Mucosa of gallbladder (tissue), 1 donor: ENCODE data around the gene ANKH. TPM values are rescaled to one million over a fixed set of nuclear protein-coding genes. Genes with fewer than 3 reads are reported as not detected.

Source experiments
- DNase-seq: peaks from one replicate; pipeline ENCODE4 v3.0.0-alpha.2; 2020; ENCODE audit warnings: low spot score
- total RNA-seq: library from RNA; stranded (reverse); gene quantifications from one replicate; pipeline ENCODE4 v1.2.1, GENCODE V29; 2021
- donor health status: DM: no; HTN: no; CAD: no.

Gene ANKH
- total RNA-seq, 1 donor from 2014 or later: 73.7 TPM

DNA sequence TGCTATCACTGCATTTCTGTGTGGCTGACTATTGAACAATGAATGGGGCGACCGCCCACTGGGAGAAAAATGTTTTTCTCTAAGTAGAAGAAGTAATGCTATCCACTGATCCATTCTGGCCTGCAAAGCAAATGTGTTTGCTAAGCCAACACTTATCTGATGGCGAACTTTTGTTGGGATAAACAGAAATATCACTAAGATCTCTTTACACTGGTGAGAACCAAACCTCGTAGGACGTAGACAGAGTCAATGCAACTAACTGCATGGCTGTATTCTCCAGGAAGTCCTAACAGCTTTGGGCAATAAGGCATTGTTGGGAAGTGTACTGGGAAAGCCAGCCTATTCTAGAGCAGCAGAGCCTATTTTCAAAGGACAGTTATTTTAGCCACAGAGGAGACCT lies 77.7 kb downstream of the ANKH start:
- DNase-seq: no peak

DNA sequence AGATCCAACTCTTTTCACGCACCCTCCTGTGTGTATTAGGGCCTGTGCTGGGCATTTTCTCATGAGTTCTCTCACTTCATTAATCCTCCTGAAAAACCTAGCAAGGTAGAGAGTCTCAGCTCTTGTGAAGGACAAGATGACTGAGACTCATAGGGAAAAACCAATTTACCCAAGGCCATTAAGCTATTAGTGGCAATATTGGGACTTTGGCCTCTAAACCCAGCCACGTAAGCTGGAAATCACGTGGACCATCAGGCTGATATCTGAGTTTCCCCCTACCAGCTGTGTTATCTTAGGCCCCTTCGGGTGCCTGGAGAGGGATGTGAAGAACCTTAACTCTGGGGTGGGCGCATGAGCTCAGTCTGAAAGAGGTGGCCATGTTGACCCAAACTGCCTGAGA lies 80.7 kb downstream of the ANKH start:
- no peak for DNase-seq

DNA sequence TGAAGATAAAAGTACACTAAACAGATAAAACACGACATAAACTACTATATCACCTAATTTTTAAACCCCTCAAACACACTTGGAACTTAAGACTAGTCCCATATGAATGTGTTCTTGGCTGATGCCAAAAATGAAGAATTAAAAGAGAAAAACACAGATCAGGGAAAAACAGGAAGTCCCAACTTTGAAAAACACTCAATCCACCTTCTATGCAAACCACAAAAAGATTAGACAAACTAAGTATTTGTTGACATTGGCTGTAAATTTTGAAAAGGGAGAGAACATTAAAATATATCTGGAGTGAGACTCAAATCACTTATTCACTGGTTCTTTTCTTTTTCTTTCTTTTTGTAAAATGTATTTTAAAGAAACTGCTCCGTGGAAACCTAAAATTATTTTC lies 81.4 kb downstream of the ANKH start:
- DNase-seq: no peak

DNA sequence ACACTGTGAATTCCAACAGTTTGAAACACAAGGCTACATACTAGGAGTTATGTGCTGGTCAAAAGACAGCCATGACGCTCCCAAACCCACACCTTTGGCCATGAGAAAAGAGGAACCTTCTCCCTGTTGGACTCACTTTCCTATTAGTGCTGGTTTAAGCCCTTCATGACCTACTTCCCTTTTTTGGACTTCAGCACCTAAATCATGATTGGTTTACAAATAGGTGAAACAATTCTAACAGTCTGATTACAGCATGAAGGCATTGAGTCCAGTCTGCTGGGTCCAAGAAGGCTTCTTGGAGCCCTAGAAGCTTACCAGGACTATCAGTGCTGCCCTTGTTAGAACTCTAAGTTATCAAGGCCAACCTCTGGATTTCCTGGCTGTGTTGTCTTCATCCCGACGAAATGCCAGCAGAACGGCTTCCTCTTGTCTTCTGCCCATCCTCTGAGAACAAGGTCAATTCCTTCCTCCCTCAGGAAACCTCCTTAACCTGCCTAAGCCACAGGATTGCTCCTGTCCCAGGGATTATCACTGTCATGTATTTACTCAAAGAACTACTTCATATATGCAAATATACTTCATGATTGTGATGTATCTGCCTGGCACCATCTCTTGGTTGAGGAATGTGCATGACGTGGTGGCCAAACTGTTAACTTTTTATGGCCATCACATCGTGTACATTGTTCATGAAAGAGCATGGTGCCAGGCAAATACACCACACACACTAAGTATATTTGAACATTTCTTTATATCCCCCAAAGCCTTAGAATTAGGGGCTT lies 83.6 kb downstream of the ANKH start:
- DNase-seq: no peak

DNA sequence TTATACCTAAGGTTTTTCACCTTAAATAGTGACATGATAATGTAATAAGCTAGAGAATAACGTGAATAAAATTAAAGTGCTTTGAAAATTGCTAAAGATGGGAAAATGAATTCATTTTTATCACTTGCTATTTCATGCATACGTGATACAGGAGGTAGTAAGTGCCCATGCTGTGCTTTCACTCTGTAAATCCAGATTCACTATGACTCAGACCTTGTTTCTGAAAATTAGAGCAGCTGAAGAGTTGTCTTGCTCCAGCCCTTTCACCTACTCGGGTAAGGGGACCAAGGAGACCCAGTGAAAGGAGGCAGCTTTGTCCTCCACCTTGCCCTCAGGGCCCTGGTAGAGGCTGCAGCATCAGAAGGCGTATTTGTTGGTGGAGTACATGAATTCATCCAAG lies 87.9 kb downstream of the ANKH start:
- no peak for DNase-seq

DNA sequence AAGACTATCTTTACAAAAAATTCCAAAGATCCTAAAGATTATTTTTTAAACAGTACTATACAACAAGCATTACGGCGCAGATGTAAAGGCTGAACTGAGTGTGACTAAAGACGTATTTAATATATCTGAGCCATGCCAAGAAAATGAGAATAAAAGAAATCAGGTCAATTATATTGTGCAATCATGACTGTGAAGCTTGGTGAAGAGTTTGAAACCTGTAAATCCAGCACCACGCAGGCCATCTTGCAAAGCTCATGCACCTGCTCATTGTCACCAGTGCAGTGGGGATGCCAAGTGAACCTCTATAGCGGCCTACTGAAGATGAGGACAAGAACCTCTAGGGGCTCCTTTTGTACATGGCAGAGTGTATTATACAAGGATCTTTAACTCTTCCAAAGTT lies 89.0 kb downstream of the ANKH start:
- DNase-seq: no peak

DNA sequence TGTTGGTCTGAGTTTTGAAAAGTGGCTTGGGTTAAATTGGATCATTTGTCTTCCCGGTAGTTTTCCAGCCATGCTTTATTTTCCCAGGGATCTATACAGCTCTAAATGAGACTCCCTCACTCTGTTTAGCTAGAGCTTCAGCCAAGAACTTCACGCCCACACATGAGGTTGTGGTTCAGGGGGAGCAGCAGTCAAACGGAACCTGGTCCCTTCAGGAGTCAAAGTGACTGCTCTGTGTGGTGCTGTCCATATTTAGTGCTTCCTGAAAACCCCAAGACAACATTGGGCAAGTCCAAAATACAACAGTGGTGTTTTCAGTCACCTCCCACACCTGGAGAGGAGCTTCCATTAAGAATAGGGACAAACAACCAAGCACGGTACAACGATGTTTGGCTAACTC lies 90.5 kb downstream of the ANKH start:
- DNase-seq: no peak

DNA sequence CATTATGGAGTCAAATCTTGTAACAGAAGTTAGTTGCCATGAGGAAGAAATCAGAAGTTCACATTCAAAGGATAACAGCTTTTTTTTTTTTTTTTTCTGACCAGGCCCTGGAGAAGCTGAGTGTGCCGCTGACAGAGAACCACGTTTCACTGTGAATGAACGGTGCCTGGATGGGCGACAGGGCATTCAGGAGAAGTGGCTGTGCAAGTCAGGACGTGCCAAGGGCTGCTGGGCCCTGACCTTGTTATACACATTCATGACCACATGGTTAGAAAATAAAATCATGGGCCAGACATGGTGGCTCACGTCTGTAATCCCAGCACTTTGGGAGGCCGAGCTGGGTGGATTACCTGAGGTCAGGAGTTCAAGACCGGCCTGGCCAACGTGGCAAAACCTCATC lies 91.6 kb downstream of the ANKH start:
- DNase-seq: no peak

DNA sequence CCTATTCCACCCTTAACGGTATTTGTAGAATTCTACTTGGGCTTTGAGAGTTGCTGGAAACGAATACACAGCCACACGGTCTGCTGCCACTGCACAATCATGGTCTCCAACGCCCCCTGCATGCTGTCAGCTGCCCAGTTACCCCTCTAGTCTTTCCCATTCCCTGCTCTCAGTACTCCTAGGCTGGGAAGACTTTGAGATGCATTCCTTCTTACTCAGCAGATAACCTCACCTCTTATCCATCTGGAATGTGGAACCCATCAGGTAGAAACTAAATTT lies 92.8 kb downstream of the ANKH start:
- DNase-seq: no peak

DNA sequence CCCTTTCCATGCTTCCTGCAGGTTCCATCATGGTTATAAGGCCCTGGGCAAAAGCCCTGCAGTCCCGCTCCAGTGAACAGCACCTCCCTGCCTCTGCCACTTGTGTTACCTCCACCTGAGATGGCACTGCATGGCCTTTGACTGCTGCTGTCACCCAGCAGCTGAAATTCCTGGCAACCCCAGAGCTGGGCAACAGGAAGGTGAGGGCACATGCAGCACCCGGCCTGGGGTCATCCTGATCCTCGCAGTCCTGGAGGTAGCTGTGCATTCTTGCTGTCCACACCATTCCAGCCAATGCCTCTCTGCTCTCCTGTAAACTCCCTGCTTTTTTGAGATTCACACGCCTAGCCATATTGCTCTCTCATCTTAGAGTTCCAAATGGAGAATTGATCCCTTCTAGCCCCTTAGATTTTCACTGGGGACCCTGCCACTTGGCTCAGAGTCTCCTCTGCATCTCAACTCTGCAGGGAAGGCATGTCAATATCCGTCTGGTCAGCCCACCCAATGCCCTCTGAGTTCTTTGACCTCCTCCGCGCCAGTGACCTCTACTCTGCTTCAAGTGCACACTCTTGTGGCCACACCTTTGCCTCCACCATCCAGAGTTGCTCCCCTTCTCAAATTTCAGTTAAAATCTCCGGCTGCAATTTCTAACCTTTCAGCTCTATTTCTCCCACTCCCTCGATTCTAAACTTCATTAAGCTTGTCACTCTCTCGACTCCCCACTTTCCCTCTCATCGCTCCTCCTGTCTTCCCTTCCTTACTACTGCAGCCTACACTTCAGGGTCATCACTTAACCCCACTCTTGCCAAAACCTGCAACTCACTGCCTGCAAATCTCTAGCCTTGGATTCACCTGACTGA lies 93.4 kb downstream of the ANKH start:
- DNase-seq: no peak

DNA sequence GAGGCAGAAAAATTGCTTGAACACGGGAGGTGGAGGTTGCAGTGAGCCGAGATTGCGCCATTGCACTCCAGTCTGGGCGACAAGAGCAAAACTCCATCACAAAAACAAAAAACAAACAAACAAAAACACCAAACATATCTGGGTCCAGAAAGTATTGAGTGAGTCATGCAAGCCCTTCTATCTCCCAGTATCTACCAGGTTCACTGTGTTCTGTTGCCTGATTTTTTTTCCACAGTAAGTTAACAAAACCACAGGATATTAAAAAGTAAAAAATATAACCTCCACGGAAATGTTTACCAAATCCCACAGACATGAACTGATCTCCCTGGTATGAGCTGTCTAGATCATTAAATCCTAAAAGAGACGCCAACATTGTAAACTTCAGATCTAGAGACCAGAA lies 94.4 kb downstream of the ANKH start:
- no peak for DNase-seq

DNA sequence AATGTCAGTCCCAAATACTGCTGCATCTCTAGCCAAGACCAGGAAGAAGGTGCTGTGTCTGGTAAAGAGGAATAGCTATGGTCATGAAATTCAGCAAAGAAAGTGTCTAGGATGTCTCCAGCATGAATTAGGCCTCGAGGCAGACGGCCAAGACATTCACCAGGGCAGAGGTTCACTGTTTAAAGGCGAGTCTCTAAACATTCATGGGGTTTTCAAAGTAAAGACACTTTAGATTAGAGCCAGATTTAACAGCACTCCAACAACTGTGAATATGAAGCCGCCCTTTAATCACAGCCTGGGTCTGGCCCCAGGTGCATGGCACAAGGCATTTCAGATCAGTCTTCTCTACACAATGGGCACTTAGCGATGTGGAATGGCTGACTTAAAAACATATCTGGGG lies 95.0 kb downstream of the ANKH start:
- no peak for DNase-seq

DNA sequence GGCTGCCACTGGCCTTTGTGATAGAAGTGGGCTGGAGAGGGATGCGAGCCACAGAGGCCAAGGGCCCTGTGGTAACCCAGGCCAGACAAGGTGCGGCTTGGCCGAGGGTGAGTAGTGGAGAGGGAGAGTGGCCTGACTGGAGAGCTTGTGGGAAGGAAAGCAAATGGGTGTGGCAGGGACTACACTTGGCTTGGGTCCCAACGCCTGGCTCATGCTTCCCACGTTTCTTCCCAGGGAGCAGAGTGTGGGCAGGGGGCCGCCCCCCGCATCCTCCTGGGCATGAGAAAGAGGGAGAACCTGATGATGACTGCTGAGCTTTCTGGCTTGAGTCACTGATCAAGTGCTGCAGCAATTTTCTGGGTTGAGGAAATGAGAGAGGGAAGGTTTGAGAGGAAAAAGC lies 95.7 kb downstream of the ANKH start:
- DNase-seq: no peak

DNA sequence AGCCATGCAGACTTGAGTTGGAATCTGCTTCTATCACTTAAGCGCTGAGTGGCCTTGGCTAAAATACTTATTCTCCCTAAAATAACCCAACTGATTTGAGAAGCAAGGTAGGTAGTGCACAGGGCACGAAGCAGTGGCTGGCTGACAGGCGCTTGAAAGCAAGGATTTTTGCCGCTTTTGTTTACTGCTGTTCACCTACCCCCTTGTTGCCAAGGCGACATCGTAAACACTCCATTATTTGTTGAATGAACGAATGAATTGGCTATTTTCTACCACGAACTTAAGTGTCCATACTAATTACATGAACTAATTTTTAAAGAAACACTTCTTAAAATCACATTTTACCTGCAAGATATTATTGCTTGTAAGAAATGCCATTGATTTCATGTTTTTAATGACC lies 98.0 kb downstream of the ANKH start:
- no peak for DNase-seq

DNA sequence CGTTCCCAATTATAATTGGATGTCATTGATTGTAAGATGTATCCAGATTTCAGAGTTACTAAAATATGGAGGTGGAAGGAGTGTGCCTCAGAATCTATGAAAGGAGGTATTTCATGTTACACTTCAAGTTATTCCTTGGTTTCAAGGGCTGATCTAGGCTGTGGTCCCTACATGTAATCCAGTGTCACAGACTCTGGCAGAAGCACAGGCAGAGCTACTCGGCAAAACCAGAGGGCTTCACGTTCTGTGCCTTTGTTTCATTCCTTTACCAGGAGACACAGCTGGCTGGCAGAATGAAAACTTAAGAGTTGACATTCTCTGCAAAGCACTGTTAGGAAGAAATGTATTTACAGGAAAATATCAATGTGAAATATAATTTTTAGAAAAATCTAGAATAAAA lies 99.6 kb downstream of the ANKH start:
- no peak for DNase-seq

DNA sequence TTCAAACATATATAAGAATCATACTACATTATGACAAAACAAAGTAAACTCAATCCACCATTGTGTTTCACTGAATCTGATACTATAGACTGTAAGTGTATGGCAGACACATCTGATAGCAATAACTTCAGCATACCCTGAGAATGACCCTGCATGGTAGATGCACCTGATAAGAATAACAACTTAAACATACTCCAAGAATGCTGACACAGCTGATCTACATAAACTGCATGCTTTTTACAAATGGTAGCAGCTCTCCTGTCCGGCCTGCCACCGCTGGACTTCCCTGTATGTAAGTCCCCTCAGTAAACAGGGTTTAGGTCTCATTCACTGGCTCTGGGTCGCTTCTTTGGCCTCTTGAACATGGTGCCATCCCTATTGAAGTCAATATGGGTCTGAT lies 100.4 kb downstream of the ANKH start:
- DNase-seq: no peak

DNA sequence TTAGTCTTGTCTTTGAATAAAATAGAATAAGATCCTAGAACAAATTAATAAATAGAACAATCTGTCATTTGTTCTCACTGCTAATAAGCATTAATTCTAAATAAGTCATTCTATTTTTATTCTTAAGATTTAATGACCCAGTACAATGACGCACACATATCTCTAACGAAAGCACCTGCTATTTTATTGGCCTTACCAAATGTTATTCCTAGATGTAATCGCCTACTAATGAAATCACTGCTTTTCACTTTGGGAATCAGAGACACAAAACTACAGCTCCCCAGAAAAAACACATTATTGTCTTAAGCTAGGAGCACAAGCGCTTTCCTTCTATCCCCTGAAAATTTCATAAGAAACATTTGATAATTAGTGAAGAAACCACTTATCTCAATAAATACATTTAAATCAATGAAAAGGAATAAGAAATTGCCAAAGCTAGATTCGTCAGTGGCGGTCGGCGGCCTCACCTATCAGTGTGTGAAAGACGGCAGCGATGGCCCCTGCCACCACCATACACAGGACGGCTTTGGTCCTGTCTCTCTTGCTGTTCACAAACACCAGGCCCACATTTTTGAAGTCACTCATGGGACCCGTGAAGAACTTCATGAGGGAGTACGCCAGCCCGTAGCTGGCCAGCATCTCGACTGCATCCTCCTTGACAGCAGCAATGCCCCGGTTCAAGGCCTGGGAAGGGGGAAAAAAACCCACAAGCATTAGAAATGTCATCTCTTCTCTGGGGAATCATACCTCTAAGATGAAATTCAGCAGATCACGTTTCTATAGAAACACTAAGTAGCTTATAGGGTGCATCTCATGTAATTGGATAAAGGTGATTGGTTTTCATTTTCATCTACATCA lies 102.8 kb downstream of the ANKH start:
- no peak for DNase-seq

DNA sequence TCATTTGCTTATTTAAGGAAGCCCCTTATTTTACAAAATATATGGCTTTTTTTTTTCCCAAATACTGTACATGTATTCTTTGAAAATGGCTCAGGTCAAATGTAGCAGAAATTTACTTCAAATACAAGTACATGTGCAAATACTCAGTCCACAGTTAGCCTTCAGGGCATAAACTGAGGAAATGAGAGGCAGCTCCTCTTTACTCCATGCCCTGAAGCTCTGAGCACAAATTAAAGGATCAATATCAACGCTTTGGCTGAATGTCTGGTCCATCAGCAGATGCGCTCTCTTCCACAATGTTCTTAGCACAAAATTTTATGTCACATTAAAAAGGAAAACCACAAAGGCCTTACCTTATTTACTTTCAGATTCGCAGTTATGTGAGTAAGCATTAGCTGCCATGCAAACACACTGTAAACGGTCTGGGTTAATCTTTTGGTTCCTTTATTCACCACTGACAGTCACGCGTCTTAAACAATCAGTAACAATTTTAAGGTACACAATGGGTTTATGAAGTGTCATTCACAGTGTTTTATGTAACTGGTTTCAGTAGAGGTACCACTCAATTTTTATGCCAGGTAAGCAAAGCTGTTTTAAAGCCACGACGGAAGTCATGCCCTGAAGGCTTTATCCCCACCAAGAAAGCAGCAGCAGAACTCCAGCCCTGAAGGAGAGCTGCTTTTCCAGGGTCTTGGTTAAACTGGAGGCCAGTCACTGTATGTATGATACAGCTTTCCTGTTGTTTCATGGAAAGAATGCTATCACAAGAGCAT lies 103.7 kb downstream of the ANKH start:
- no peak for DNase-seq

DNA sequence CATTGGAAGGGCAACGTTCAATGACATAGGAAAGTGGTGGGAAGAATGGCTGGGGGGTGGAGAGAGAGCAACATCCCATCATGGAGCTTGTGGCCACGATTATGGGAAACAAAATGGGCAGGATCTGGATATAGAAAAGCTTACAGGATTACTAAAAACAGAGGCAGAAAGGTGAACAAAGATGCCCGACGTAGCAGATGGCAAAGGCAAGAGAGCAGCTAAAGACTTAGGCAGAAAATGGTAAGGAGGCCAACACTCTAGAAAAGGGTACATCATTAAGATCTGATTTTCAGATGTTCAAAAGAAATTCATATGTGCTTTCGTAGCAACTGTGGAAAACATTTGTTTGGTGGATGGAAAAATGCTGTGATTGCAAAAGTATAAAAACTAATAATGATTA lies 104.5 kb downstream of the ANKH start:
- DNase-seq: no peak

DNA sequence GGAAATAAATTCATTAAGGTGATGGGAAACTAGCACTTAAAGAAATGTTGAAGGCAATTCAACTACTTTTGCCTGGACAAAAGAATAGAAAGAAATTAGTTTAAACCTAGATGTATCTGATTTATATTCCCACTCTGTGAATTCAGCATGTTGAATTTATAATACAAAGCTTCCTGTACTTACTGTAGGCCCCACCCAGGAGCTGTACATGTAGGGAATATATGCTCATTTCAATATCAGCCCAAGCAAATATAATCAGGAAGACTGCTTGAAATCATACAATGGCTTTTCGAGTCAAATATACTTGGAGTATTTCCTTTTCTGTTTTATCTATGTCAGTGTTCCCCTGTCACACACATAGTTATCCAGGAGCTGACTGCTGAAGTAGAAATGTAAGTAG lies 105.0 kb downstream of the ANKH start:
- no peak for DNase-seq

DNA sequence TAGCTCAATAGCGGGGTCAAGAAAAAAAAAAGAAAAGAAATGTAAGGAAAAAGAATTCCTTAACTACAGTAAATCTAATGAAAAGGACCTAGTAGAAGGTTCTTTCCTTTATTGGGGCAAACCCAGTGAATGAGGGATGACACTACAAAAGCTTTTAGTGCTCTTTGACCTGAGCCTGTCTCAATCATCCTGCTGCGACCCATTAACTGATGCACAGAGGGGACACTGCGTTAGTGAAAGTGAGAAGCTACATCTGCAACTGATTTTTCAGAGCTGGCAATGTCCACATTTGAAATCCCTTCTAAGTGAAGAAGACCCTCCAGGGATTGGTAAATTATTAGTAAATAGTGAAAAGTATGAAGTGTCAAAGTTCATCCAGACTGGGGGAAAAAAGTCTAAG lies 106.0 kb downstream of the ANKH start:
- DNase-seq: no peak
